Large intestine (tissue), 3 donors: Measurements from ENCODE around the gene ST6GALNAC3. TPM values are rescaled to one million over a fixed set of nuclear protein-coding genes. Genes with fewer than 3 reads are reported as not detected.
A peak's percentile ranks its signal among the peaks of the same experiment; 100 is the strongest.
"Not testable (repeated sequence)": the region's sequence is repeated elsewhere in the genome, so short reads cannot be mapped to it uniquely, and the experiment has no call there.

ENCODE experiments used
- DNase-seq, 2 donors: peaks; one replicate each; pipeline versions ENCODE4 v3.0.0 to v3.0.0-alpha.2; 2013
- H3K27ac ChIP-seq: one replicate; pipeline ENCODE4 v1.5.1; 2013; ENCODE audit warnings: low read length
- H3K27me3 ChIP-seq: 2 replicates; pipeline ENCODE4 v1.6.1; 2013; ENCODE audit warnings: low read length; ENCODE audit not compliant: control insufficient read depth, insufficient read depth
- H3K36me3 ChIP-seq: 2 replicates; pipeline ENCODE4 v1.6.1; 2013; ENCODE audit warnings: low read length; ENCODE audit not compliant: control insufficient read depth, insufficient read depth
- H3K4me1 ChIP-seq: one replicate; pipeline ENCODE4 v1.6.1; 2013; ENCODE audit warnings: low read length; ENCODE audit not compliant: control insufficient read depth, insufficient read depth
- H3K4me3 ChIP-seq: one replicate; pipeline ENCODE4 v1.5.1; 2013; ENCODE audit warnings: low read length
- H3K9me3 ChIP-seq: one replicate; pipeline ENCODE4 v1.6.1; 2013; ENCODE audit warnings: mild to moderate bottlenecking, low read depth, low read length, moderate library complexity; ENCODE audit not compliant: control insufficient read depth
- WGBS: methylation state at CpG from one replicate; pipeline ENCODE4 v1.1.5; 2013; ENCODE audit warnings: low lambda C conversion rate; ENCODE audit not compliant: insufficient coverage; 5-methylcytosine and 5-hydroxymethylcytosine counted together
- polyA plus RNA-seq: library from polyadenylated mRNA; unstranded; fragments of 120-200 nt; gene quantifications from one replicate; pipeline ENCODE4 v1.2.1, GENCODE V29; 2013

ST6GALNAC3 gene
- polyA plus RNA-seq, 1 donor = 18.0 TPM

GRCh38 chr1:76341816-76342215, 267.3 kb downstream of the ST6GALNAC3 start:
- WGBS = no CpG with 5 or more reads among the region's 3 CpGs
- DNase-seq, H3K4me1 ChIP-seq, H3K27me3 ChIP-seq, H3K9me3 ChIP-seq, H3K36me3 ChIP-seq, H3K4me3 ChIP-seq, H3K27ac ChIP-seq: not testable (repeated sequence)

DNA sequence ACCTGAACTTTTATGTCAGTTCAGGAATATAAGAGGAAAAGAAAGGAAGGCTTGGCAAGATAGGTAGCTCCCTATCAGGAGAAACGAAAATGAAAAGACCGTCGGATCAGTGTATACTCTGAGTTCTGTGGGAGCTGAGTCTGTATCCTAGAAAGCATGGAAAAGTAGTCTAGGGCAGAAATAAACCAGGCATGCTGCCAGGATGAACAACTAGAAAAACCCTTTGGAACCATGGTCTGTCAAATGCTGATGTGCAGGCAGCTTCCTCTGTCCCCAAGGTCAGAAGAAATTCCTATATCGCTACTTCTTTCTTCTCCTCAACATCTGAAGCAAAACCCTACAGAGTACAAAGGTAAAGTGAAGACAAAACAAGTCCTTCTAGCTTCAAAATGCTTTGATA, 268.8 kb downstream of the ST6GALNAC3 start:
- no peak for DNase-seq
- Histone ChIP-seq H3K36me3 (no peaks in the 10 kb centered on the region), H3K27me3 (no peaks in the 10 kb centered on the region), H3K9me3 (no peaks in the 10 kb centered on the region), H3K4me3 (no peak overlapping the region), H3K4me1 (no peaks in the 10 kb centered on the region), H3K27ac (no peak overlapping the region)
- WGBS = 93% methylated on average over 4 of the region's 4 CpGs

DNA sequence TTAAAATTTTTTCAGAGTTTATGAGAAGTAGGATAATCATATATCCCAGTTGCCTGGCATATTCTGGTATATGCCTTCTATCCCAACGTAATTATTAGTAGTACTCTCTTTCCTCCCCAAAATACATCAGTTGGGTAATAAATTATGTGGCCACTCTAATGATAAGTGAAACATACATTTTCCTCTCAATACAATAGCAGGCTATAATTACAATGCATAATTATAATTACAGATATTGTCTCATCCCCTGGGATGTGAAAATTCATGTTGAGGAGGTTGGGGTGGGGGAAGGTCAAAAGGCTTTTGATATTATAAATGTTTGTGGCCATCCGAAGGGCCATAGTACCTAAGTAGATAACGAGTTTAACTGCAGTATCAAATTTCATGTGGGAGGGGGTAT, 277.1 kb downstream of the ST6GALNAC3 start:
- H3K4me3 ChIP-seq = no peak overlapping the region
- no peaks in the 10 kb centered on the region for H3K27me3 ChIP-seq
- 100% methylated on average over 1 of the region's 3 CpGs for WGBS
- H3K4me1 ChIP-seq = no peaks in the 10 kb centered on the region
- no peaks in the 10 kb centered on the region for H3K36me3 ChIP-seq
- DNase-seq = no peak
- H3K27ac ChIP-seq = no peak overlapping the region
- no peaks in the 10 kb centered on the region for H3K9me3 ChIP-seq

DNA sequence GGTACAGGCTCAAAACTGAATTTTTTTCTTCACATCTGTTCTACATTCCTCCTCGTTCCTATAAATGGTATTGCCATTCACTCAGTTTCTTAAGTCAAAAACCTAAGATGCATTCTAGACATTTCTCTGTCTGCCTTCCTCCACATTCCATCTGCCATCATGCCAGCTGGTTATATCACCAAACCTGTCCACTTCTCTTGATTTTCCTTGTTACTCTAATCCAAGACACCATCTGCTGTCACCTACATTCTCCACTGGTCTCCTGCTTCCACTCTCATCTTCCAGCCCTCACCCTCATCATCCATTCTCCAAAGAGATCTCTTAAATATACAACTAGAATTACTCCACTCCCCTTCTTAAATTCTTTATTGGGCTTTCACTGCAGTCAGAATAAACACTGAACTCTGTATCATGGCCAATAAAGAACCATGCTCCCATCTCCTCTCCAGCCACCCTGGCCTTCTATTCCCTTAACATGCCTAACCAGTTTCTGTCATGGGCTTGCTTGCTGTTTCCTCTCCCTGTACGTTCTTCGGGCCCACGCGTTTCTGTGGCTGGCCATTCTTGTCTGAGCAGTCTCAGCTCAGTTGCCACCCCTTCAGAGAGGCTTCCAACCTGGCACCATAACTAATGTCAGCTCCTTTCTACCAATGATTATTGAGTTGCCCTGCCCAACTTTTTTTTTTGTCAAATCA, 278.3 kb downstream of the ST6GALNAC3 start:
- H3K27ac ChIP-seq = no peak overlapping the region
- no peaks in the 10 kb centered on the region for H3K27me3 ChIP-seq
- no peak for DNase-seq
- H3K4me1 ChIP-seq = no peaks in the 10 kb centered on the region
- no peak overlapping the region for H3K4me3 ChIP-seq
- H3K9me3 ChIP-seq = no peaks in the 10 kb centered on the region
- no peaks in the 10 kb centered on the region for H3K36me3 ChIP-seq
- WGBS = 100% methylated on average over 3 of the region's 5 CpGs

DNA sequence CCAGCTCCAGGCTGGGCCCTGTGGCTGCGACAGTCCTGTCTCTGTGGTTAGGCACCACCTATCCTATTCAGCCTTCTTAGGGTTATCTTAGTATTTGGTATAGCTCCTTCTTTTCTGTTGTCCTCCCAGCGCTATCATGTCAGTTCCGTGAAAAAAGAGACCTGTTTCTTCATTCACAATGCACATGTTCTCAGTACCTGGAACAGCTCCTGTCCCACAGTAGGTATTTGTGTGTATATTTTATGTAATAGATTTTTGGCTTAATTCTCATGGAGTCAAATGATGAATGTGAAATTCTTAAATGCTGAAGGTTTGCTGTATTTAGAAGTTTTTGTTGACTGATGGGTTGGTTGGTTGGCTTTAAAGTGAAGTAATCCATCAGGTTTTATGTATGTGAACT, 279.7 kb downstream of the ST6GALNAC3 start:
- WGBS = 100% methylated on average over 1 of the region's 3 CpGs
- Histone ChIP-seq H3K27me3 (no peaks in the 10 kb centered on the region), H3K9me3 (no peaks in the 10 kb centered on the region), H3K27ac (no peak overlapping the region), H3K4me1 (no peaks in the 10 kb centered on the region), H3K36me3 (no peaks in the 10 kb centered on the region), H3K4me3 (no peak overlapping the region)
- DNase-seq = no peak

GRCh38 chr1:76366726-76367125, 292.2 kb downstream of the ST6GALNAC3 start:
- H3K36me3 ChIP-seq = no peaks in the 10 kb centered on the region
- WGBS = 83% methylated on average over 1 of the region's 1 CpG

GRCh38 chr1:76371941-76372340, 297.4 kb downstream of the ST6GALNAC3 start:
- H3K4me1 ChIP-seq = no peaks in the 10 kb centered on the region
- no peaks in the 10 kb centered on the region for H3K27me3 ChIP-seq
- no peak overlapping the region for H3K4me3 ChIP-seq
- H3K9me3 ChIP-seq = no peaks in the 10 kb centered on the region
- H3K36me3 ChIP-seq = no peaks in the 10 kb centered on the region
- DNase-seq = peak in 1 of 2 donors; percentile 37
- WGBS = no CpG with 5 or more reads among the region's 3 CpGs
- H3K27ac ChIP-seq = no peak overlapping the region

More at GRCh38 chr1:76366726-76367125, 292.2 kb downstream of the ST6GALNAC3 start:
- Histone ChIP-seq H3K4me3 (no peak overlapping the region), H3K4me1 (peaks cover 9% of the 10 kb centered on the region), H3K27ac (no peak overlapping the region), H3K9me3 (no peaks in the 10 kb centered on the region), H3K27me3 (no peaks in the 10 kb centered on the region)
- no peak for DNase-seq

DNA sequence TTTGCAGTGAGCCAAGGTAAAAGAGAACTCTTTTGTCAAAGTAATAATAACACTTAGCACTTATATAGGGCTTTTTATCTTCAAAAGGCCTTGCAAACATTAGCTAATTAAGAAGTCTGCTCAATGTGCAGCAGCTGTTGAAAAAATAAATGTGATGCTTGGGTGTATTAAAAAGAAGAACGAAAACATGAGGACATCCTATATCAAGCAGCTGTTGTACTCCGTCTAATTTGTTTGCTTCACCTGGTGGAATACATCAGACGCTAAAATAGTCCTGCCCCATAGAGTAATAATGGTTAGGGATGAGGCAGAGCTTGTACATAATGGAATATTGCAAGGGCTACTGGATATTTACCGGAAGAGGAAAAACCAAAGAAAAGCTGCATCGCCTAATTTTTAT, 299.5 kb downstream of the ST6GALNAC3 start:
- 100% methylated on average over 3 of the region's 5 CpGs for WGBS

GRCh38 chr1:76377247-76377646, 302.7 kb downstream of the ST6GALNAC3 start:
- H3K27me3 ChIP-seq = no peaks in the 10 kb centered on the region

More for the DNA sequence above, 299.5 kb downstream of the ST6GALNAC3 start:
- no peak for DNase-seq
- H3K27me3 ChIP-seq = no peaks in the 10 kb centered on the region
- H3K4me3 ChIP-seq = no peak overlapping the region
- H3K36me3 ChIP-seq = no peaks in the 10 kb centered on the region
- no peak overlapping the region for H3K27ac ChIP-seq
- no peaks in the 10 kb centered on the region for H3K4me1 ChIP-seq
- no peaks in the 10 kb centered on the region for H3K9me3 ChIP-seq

DNA sequence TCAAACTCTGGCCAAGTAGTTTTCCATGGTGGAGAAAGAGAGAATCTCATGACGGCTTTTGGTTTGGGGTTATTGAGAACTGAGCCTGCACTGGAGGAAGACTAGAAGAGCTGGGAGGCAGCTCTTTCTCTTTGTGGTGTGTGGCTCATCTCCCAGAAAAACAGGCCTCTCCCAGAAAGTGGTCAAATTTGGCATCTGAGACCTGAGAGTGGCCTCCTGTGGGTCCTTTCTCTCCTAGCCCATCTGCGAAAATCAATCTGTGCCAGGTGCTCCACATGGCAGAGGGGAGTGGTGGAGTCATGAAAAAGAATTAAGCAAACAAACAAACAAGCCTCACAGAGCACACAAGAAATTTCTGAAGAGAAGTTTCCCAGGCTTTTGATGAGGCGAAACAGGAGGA, 305.0 kb downstream of the ST6GALNAC3 start:
- WGBS = 100% methylated on average over 1 of the region's 3 CpGs

More at GRCh38 chr1:76377247-76377646, 302.7 kb downstream of the ST6GALNAC3 start:
- Histone ChIP-seq H3K4me3 (no peak overlapping the region), H3K4me1 (no peaks in the 10 kb centered on the region), H3K9me3 (no peaks in the 10 kb centered on the region), H3K27ac (no peak overlapping the region), H3K36me3 (no peaks in the 10 kb centered on the region)
- no peak for DNase-seq

DNA sequence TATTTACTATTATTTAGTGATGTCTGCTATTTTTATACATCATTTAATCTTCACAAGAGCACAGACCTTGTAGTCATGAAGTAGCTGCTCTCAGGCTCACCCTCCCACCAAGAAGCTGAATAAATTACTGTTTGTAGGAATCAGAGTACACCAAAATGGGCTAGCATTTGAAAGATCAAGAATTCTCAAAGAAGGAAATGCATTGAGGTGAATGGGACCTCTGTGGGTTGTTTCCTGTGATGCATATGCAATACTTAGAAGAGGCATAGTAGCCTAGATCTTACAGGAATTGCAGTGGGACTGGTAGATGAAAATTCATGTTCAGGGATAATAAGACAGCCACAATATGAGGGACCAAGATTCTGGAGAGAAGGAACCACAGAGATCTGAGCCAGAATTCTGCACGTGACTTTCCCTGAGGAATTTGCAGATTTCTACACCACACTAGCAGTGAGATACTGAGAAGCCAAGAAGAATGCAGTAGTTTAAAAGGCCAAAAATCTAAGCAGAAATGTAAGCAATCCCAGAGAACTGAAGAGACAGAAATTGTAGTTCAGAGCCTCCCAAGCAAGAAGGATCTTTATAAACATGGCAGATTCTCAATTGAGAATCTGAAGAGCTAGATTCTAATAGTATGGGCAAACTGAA, 307.0 kb downstream of the ST6GALNAC3 start:
- Histone ChIP-seq H3K4me1 (peaks cover 3% of the 10 kb centered on the region), H3K9me3 (no peaks in the 10 kb centered on the region), H3K27ac (no peak overlapping the region), H3K27me3 (no peaks in the 10 kb centered on the region), H3K36me3 (no peaks in the 10 kb centered on the region), H3K4me3 (no peak overlapping the region)
- 20% methylated on average over 1 of the region's 1 CpG for WGBS
- no peak for DNase-seq

More for the DNA sequence above, 305.0 kb downstream of the ST6GALNAC3 start:
- Histone ChIP-seq H3K4me1 (no peaks in the 10 kb centered on the region), H3K27me3 (no peaks in the 10 kb centered on the region), H3K9me3 (no peaks in the 10 kb centered on the region), H3K4me3 (no peak overlapping the region), H3K27ac (no peak overlapping the region), H3K36me3 (no peaks in the 10 kb centered on the region)
- DNase-seq = no peak
